Measurements from ENCODE around the gene IHH. TPM values are rescaled to one million over a fixed set of nuclear protein-coding genes. Genes with fewer than 3 reads are reported as not detected.

The IHH gene
- total RNA-seq, 1 experiment from 2014 or later, result 0.17 TPM

DNA sequence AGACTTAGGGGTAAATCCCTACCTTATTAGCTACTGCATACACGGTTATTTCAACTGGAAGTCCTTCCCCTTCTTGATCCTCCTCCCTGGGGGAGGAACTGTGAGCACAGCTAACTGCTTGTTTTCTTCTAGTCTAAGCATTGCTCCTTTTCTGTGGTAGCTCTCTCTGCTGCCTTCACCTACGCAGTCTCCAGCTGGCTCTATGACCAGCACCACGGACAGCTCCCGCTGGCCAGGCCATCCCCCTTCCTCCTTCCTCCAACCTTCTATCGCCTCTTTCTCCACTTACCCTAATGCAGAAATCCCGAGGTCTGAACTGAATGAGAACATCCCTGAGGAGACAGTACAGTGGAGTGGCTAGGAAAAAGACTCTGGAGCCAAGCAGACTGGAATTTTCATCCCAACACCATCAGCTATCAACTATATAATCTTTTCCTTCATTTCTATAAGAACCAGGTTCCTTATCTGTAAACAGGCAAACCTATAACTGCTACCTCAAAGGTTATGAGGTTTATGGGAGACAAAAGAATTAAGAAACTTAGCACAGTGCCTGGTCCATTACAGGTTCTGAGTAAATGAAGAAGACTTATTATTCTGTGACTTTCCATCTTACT lies 14.7 kb downstream of the IHH start:
- Histone ChIP-seq H3K79me2 (ENCODE audit: insufficient read depth, low read length) (no peaks in the 10 kb centered on the region), H3K4me1 (ENCODE audit: control insufficient read depth in 1 of 2, insufficient read depth in 2 of 2, low read length in 2 of 2) (peaks cover 0 to 6% of the 10 kb centered on the region in 2 experiments; a peak in 2 of 4 replicates), H3K27ac (ENCODE audit: low read depth, low read length) (no peak overlapping the region), H3K9me3 (ENCODE audit: control insufficient read depth in 1 of 2, insufficient read depth in 1 of 2, low read depth in 1 of 2, low read length in 2 of 2) (no peaks in the 10 kb centered on the region), H3K9me2 (ENCODE audit: insufficient read depth) (no peaks in the 10 kb centered on the region), H2AFZ (ENCODE audit: low read depth, low read length, poor library complexity, severe bottlenecking) (no peak overlapping the region), H4K20me1 (ENCODE audit: insufficient read depth) (no peaks in the 10 kb centered on the region), H3K9ac (ENCODE audit: low read length) (no peak overlapping the region), H3K27me3 (ENCODE audit: insufficient read depth, low read length) (peaks cover 29% of the 10 kb centered on the region), H3K36me3 (ENCODE audit: control insufficient read depth in 1 of 2, insufficient read depth in 2 of 2, low read length in 2 of 2) (no peaks in the 10 kb centered on the region), H3K4me3 (replicated peaks in 1 of 2; ENCODE audit: low read depth in 1 of 2, low read length in 2 of 2) (no peak overlapping the region), H3K4me2 (ENCODE audit: low read length) (no peak overlapping the region)
- no TSS peak for BruUV-seq (replicated peaks)
- RAD21 ChIA-PET (ENCODE audit: low non-redundant PET in 1 of 2, low total read pairs in 2 of 2, uncharacterized antibody in 2 of 2, unreplicated experiment in 2 of 2), result interaction anchor here in 1 of 2 experiments (0.6 kb wide), 1 partner anchor 89 kb away, joined by 3 read pairs; no protein-coding TSS in a partner anchor
- POLR2A ChIA-PET, result no interaction called here
- CTCF ChIA-PET, result interaction anchor here (0.8 to 1.5 kb wide), 3 partner anchors 16 to 109 kb away, joined by 4 to 7 read pairs (median 5); no protein-coding TSS in a partner anchor
- intact Hi-C loops (cut with micrococcal nuclease), result loop anchor here (5.0 kb wide), 1 partner anchor 261 kb away; the partner anchor contains the start of gene PTPRN
- DNase-seq (ENCODE audit: low read depth, low spot score) (no peak), ATAC-seq (peak; percentile 63)
- TF ChIP-seq SP1 (IDR thresholded peaks at IDR 0.05; ENCODE audit: low read depth), result no peak
- no peak for TF ChIP-seq YY1 (IDR thresholded peaks at IDR 0.05; ENCODE audit: extremely low read depth, insufficient replicate concordance, low read depth, low read length)
- TF ChIP-seq, protein P1, sequence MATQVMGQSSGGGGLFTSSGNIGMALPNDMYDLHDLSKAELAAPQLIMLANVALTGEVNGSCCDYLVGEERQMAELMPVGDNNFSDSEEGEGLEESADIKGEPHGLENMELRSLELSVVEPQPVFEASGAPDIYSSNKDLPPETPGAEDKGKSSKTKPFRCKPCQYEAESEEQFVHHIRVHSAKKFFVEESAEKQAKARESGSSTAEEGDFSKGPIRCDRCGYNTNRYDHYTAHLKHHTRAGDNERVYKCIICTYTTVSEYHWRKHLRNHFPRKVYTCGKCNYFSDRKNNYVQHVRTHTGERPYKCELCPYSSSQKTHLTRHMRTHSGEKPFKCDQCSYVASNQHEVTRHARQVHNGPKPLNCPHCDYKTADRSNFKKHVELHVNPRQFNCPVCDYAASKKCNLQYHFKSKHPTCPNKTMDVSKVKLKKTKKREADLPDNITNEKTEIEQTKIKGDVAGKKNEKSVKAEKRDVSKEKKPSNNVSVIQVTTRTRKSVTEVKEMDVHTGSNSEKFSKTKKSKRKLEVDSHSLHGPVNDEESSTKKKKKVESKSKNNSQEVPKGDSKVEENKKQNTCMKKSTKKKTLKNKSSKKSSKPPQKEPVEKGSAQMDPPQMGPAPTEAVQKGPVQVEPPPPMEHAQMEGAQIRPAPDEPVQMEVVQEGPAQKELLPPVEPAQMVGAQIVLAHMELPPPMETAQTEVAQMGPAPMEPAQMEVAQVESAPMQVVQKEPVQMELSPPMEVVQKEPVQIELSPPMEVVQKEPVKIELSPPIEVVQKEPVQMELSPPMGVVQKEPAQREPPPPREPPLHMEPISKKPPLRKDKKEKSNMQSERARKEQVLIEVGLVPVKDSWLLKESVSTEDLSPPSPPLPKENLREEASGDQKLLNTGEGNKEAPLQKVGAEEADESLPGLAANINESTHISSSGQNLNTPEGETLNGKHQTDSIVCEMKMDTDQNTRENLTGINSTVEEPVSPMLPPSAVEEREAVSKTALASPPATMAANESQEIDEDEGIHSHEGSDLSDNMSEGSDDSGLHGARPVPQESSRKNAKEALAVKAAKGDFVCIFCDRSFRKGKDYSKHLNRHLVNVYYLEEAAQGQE (IDR thresholded peaks at IDR 0.05; ENCODE audit: low read depth), result peak; percentile 98
- no peak for TF ChIP-seq CEBPB (IDR thresholded peaks at IDR 0.05; ENCODE audit: low read depth)
- TF ChIP-seq SRF (IDR thresholded peaks at IDR 0.05; ENCODE audit: low read depth), result no peak
- TF ChIP-seq POLR2AphosphoS5 (IDR thresholded peaks at IDR 0.05; ENCODE audit: low read depth, low read length), result no peak
- TF ChIP-seq MAX (IDR thresholded peaks at IDR 0.05), result no peak
